Right atrium auricular region (tissue), 2 donors: ENCODE measurements around the gene RAB1B. TPM values are rescaled to one million over a fixed set of nuclear protein-coding genes. Genes with fewer than 3 reads are reported as not detected.

ENCODE experiments used
- DNase-seq: peaks from one replicate; pipeline ENCODE4 v3.0.0-alpha.2; 2019; ENCODE audit warnings: low spot score
- H3K27ac ChIP-seq, 2 donors: fragments of 200-600 bp; sonication (generic); 1 replicate in 1 of 2; 2 replicates in 1 of 2; pipeline ENCODE4 v1.5.1; 2016 to 2019
- H3K27me3 ChIP-seq, 2 donors: fragments of 200-600 bp; sonication (generic); one replicate each; pipeline versions ENCODE4 v1.5.1 to v1.6.0; 2017 to 2019
- H3K36me3 ChIP-seq: fragments of 200-600 bp; sonication (generic); one replicate; pipeline ENCODE4 v1.5.1; 2016
- H3K4me1 ChIP-seq, 2 donors: fragments of 200-600 bp; sonication (generic); one replicate each; pipeline versions ENCODE4 v1.5.1 to v1.6.0; 2017 to 2019
- H3K4me3 ChIP-seq, 2 donors: fragments of 200-600 bp; sonication (generic); 1 replicate in 1 of 2; 2 replicates in 1 of 2; pipeline ENCODE4 v1.5.1; 2017 to 2019; ENCODE audit warnings: mild to moderate bottlenecking in 1 of 2, moderate library complexity in 1 of 2
- H3K9me3 ChIP-seq, 2 donors: fragments of 200-600 bp; sonication (generic); one replicate each; pipeline ENCODE4 v1.5.1; 2019
- total RNA-seq, 2 donors: library from RNA; depleted of rRNA; stranded (reverse); fragments of >200 nt; gene quantifications; one replicate each; pipeline ENCODE4 v1.1.0, GENCODE V29; 2016
- TF ChIP-seq, protein P1 (sequence below), 2 donors: fragments of 200-600 bp; sonication (generic); IDR thresholded peaks; one replicate each; pipeline ENCODE4 v1.5.1; 2019; ENCODE audit warnings: antibody characterized with exemption in 2 of 2

RAB1B gene
- total RNA-seq, 2 donors from 2014 or later: 95.6 to 115 TPM

DNA sequence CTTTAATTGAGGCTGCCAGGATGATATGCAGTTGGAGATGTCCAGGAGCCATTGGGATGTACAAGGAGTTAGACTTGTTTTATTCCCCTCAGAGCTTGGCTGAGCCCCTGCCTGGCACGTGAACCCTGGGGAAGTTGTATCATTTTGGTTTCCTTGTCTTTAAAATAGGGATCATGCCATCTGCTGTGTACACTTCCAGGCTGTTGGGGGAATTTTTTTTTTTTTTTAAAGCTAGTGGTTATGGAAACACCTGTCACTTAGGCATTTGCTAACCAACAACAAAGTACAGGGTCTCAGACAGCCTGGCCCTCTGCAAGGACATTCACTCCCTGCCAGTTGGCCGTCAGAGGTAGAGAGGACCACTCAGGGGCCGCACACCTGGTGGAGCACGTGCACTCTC is 8.5 kb upstream of the RAB1B start:
- H3K27me3 ChIP-seq: no peaks in the 10 kb centered on the region
- no peak overlapping the region for H3K27ac ChIP-seq
- DNase-seq: no peak
- H3K36me3 ChIP-seq: peaks cover 25% of the 10 kb centered on the region
- H3K9me3 ChIP-seq: no peaks in the 10 kb centered on the region
- H3K4me1 ChIP-seq: peaks cover 0 to 26% of the 10 kb centered on the region in 2 donors
- TF ChIP-seq, protein P1, sequence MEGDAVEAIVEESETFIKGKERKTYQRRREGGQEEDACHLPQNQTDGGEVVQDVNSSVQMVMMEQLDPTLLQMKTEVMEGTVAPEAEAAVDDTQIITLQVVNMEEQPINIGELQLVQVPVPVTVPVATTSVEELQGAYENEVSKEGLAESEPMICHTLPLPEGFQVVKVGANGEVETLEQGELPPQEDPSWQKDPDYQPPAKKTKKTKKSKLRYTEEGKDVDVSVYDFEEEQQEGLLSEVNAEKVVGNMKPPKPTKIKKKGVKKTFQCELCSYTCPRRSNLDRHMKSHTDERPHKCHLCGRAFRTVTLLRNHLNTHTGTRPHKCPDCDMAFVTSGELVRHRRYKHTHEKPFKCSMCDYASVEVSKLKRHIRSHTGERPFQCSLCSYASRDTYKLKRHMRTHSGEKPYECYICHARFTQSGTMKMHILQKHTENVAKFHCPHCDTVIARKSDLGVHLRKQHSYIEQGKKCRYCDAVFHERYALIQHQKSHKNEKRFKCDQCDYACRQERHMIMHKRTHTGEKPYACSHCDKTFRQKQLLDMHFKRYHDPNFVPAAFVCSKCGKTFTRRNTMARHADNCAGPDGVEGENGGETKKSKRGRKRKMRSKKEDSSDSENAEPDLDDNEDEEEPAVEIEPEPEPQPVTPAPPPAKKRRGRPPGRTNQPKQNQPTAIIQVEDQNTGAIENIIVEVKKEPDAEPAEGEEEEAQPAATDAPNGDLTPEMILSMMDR (IDR thresholded peaks at IDR 0.05): no peak
- H3K4me3 ChIP-seq: no peak overlapping the region

- H3K9me3 ChIP-seq: no peaks in the 10 kb centered on the region
- no peaks in the 10 kb centered on the region for H3K27me3 ChIP-seq
- no peak overlapping the region for H3K27ac ChIP-seq
- no peak overlapping the region for H3K4me3 ChIP-seq
- DNase-seq: no peak
- TF ChIP-seq, protein P1 (IDR thresholded peaks at IDR 0.05): no peak
- peaks cover 25% of the 10 kb centered on the region for H3K36me3 ChIP-seq
- H3K4me1 ChIP-seq: peaks cover 0 to 22% of the 10 kb centered on the region in 2 donors
These were observed 6.9 kb upstream of the RAB1B start for GRCh38 chr11:66261578-66261977.

GRCh38 chr11:66262191-66262590 is 6.2 kb upstream of the RAB1B start:
- no peaks in the 10 kb centered on the region for H3K27me3 ChIP-seq
- peaks cover 25% of the 10 kb centered on the region for H3K36me3 ChIP-seq
- H3K4me1 ChIP-seq: peaks cover 0 to 22% of the 10 kb centered on the region in 2 donors
- DNase-seq: no peak
- H3K9me3 ChIP-seq: no peaks in the 10 kb centered on the region
- TF ChIP-seq, protein P1 (IDR thresholded peaks at IDR 0.05): no peak
- no peak overlapping the region for H3K4me3 ChIP-seq
- no peak overlapping the region for H3K27ac ChIP-seq

- Histone ChIP-seq H3K9me3 (no peaks in the 10 kb centered on the region), H3K27me3 (no peaks in the 10 kb centered on the region), H3K4me1 (peaks cover 0 to 20% of the 10 kb centered on the region in 2 donors), H3K27ac (no peak overlapping the region), H3K4me3 (no peak overlapping the region), H3K36me3 (peaks cover 25% of the 10 kb centered on the region)
- no peak for DNase-seq
- TF ChIP-seq, protein P1 (IDR thresholded peaks at IDR 0.05): no peak
These were observed 5.7 kb upstream of the RAB1B start for GRCh38 chr11:66262696-66263095.

GRCh38 chr11:66263231-66263630 is 5.2 kb upstream of the RAB1B start:
- peaks cover 0 to 20% of the 10 kb centered on the region in 2 donors for H3K4me1 ChIP-seq
- no peaks in the 10 kb centered on the region for H3K9me3 ChIP-seq
- no peaks in the 10 kb centered on the region for H3K27me3 ChIP-seq
- TF ChIP-seq, protein P1 (IDR thresholded peaks at IDR 0.05): no peak
- H3K36me3 ChIP-seq: peaks cover 25% of the 10 kb centered on the region
- H3K27ac ChIP-seq: no peak overlapping the region
- DNase-seq: no peak
- H3K4me3 ChIP-seq: no peak overlapping the region

DNA sequence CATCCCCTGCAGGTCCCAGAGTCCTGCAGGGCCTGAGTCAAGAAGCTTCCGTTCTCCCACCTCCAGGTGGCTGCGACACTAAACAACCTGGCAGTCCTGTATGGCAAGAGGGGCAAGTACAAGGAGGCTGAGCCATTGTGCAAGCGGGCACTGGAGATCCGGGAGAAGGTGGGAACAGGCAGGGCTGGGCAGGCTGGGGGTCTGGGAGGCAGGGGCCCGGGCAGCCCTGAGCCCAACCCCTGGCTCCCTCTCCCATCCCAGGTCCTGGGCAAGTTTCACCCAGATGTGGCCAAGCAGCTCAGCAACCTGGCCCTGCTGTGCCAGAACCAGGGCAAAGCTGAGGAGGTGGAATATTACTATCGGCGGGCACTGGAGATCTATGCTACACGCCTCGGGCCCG is 4.7 kb upstream of the RAB1B start:
- no peak overlapping the region for H3K4me3 ChIP-seq
- peaks cover 0 to 15% of the 10 kb centered on the region in 2 donors for H3K4me1 ChIP-seq
- no peak overlapping the region for H3K27ac ChIP-seq
- TF ChIP-seq, protein P1 (IDR thresholded peaks at IDR 0.05): no peak
- no peaks in the 10 kb centered on the region for H3K27me3 ChIP-seq
- peaks cover 25% of the 10 kb centered on the region for H3K36me3 ChIP-seq
- no peaks in the 10 kb centered on the region for H3K9me3 ChIP-seq
- DNase-seq: no peak
